Immature natural killer cell (primary cell): ENCODE measurements around the gene KCNK4. TPM values are rescaled to one million over a fixed set of nuclear protein-coding genes. Genes with fewer than 3 reads are reported as not detected.

Experiments
- DNase-seq, 3 donors: peaks; one replicate each; pipeline ENCODE4 v3.0.0; 2022; ENCODE audit warnings: mixed read lengths in 1 of 3
- H3K27ac Mint-ChIP-seq, 6 donors: one replicate each; pipeline ENCODE4 v1.8.0; 2020; ENCODE audit warnings: mixed read lengths in 6 of 6, mild to moderate bottlenecking in 5 of 6, inconsistent platforms in 4 of 6, moderate library complexity in 3 of 6
- H3K27me3 Mint-ChIP-seq, 3 donors: one replicate each; pipeline ENCODE4 v1.8.0; 2020 to 2021; ENCODE audit warnings: low read depth in 3 of 3, mild to moderate bottlenecking in 3 of 3, mixed read lengths in 3 of 3, moderate library complexity in 3 of 3, inconsistent platforms in 1 of 3
- H3K36me3 Mint-ChIP-seq, 3 donors: one replicate each; pipeline ENCODE4 v1.8.0; 2020; ENCODE audit warnings: mixed read lengths in 3 of 3, inconsistent platforms in 2 of 3, mild to moderate bottlenecking in 2 of 3
- H3K4me1 Mint-ChIP-seq, 2 donors: one replicate each; pipeline ENCODE4 v1.8.0; 2020; ENCODE audit warnings: inconsistent platforms in 2 of 2, mild to moderate bottlenecking in 2 of 2, mixed read lengths in 2 of 2, moderate library complexity in 1 of 2
- H3K4me3 Mint-ChIP-seq, 5 donors: one replicate each; pipeline ENCODE4 v1.8.0; 2020; ENCODE audit warnings: mild to moderate bottlenecking in 5 of 5, mixed read lengths in 5 of 5, inconsistent platforms in 3 of 5, moderate library complexity in 3 of 5
- H3K9me3 Mint-ChIP-seq, 6 donors: one replicate each; pipeline ENCODE4 v1.8.0; 2020; ENCODE audit warnings: mild to moderate bottlenecking in 6 of 6, mixed read lengths in 6 of 6, inconsistent platforms in 4 of 6, moderate library complexity in 3 of 6
- polyA plus RNA-seq, 3 donors: library from polyadenylated mRNA; unstranded; fragments of 300-500 nt; fragmentation: Illumina TruSeq; gene quantifications; one replicate each; pipeline ENCODE4 v1.2.3, GENCODE V29; 2021

The KCNK4 gene
- polyA plus RNA-seq, 3 donors from 2014 or later = not detected

GRCh38 chr11:64258946-64259532 is 32.1 kb upstream of the KCNK4 start:
- Mint-ChIP-seq H3K4me3 (no peak overlapping the region), H3K27me3 (peaks cover 0 to 5% (median 4%) of the 10 kb centered on the region in 3 donors), H3K9me3 (no peaks in the 10 kb centered on the region), H3K36me3 (peaks cover 0 to 9% (median 4%) of the 10 kb centered on the region in 3 donors), H3K4me1 (peaks cover 0 to 4% of the 10 kb centered on the region in 2 donors), H3K27ac (no peak overlapping the region)
- DNase-seq = no peak

- Mint-ChIP-seq H3K9me3 (no peaks in the 10 kb centered on the region), H3K4me1 (peaks cover 0 to 4% of the 10 kb centered on the region in 2 donors), H3K27ac (no peak overlapping the region), H3K4me3 (no peak overlapping the region), H3K27me3 (peaks cover 0 to 5% (median 4%) of the 10 kb centered on the region in 3 donors), H3K36me3 (peaks cover 0 to 9% (median 4%) of the 10 kb centered on the region in 3 donors)
- DNase-seq = no peak
These were observed 31.5 kb upstream of the KCNK4 start for GRCh38 chr11:64259533-64260067.

- Mint-ChIP-seq H3K4me1 (peaks cover 0 to 4% of the 10 kb centered on the region in 2 donors), H3K27ac (peak overlapping the region in 2 of 6 donors; percentile 24 to 29), H3K27me3 (peaks cover 0 to 5% (median 4%) of the 10 kb centered on the region in 3 donors), H3K4me3 (no peak overlapping the region), H3K9me3 (no peaks in the 10 kb centered on the region), H3K36me3 (peaks cover 0 to 9% (median 4%) of the 10 kb centered on the region in 3 donors)
- no peak for DNase-seq
These were observed 30.9 kb upstream of the KCNK4 start for GRCh38 chr11:64260147-64260708.

- H3K27me3 Mint-ChIP-seq = peaks cover 0 to 5% (median 5%) of the 10 kb centered on the region in 3 donors
- H3K4me1 Mint-ChIP-seq = peaks cover 0 to 4% of the 10 kb centered on the region in 2 donors
- no peak overlapping the region for H3K4me3 Mint-ChIP-seq
- DNase-seq = no peak
- H3K9me3 Mint-ChIP-seq = no peaks in the 10 kb centered on the region
- peaks cover 0 to 9% (median 4%) of the 10 kb centered on the region in 3 donors for H3K36me3 Mint-ChIP-seq
- no peak overlapping the region for H3K27ac Mint-ChIP-seq
These were observed 29.5 kb upstream of the KCNK4 start for GRCh38 chr11:64261556-64262080.

GRCh38 chr11:64262271-64263002 is 28.7 kb upstream of the KCNK4 start:
- H3K36me3 Mint-ChIP-seq = peaks cover 0 to 9% (median 4%) of the 10 kb centered on the region in 3 donors
- H3K27ac Mint-ChIP-seq = peak overlapping the region in 1 of 6 donors; percentile 55
- H3K4me3 Mint-ChIP-seq = no peak overlapping the region

GRCh38 chr11:64263021-64263946 is 27.8 kb upstream of the KCNK4 start:
- peaks cover 0 to 9% (median 4%) of the 10 kb centered on the region in 3 donors for H3K36me3 Mint-ChIP-seq
- no peaks in the 10 kb centered on the region for H3K9me3 Mint-ChIP-seq
- no peak for DNase-seq
- H3K4me1 Mint-ChIP-seq = peaks cover 9 to 12% of the 10 kb centered on the region in 2 donors
- no peak overlapping the region for H3K4me3 Mint-ChIP-seq
- H3K27ac Mint-ChIP-seq = no peak overlapping the region
- H3K27me3 Mint-ChIP-seq = peaks cover 0 to 7% (median 5%) of the 10 kb centered on the region in 3 donors

More at GRCh38 chr11:64262271-64263002, 28.7 kb upstream of the KCNK4 start:
- Mint-ChIP-seq H3K9me3 (no peaks in the 10 kb centered on the region), H3K27me3 (peaks cover 0 to 5% (median 5%) of the 10 kb centered on the region in 3 donors), H3K4me1 (peaks cover under 1 to 4% of the 10 kb centered on the region in 2 donors)
- DNase-seq = no peak

GRCh38 chr11:64263947-64264317 is 27.2 kb upstream of the KCNK4 start:
- no peaks in the 10 kb centered on the region for H3K9me3 Mint-ChIP-seq

GRCh38 chr11:64264371-64264852 is 26.7 kb upstream of the KCNK4 start:
- H3K36me3 Mint-ChIP-seq = peaks cover 0 to 7% (median 3%) of the 10 kb centered on the region in 3 donors
- H3K9me3 Mint-ChIP-seq = no peaks in the 10 kb centered on the region
- H3K27me3 Mint-ChIP-seq = peaks cover 0 to 10% (median 2%) of the 10 kb centered on the region in 3 donors
- H3K4me3 Mint-ChIP-seq = no peak overlapping the region
- no peak for DNase-seq
- peaks cover 19% of the 10 kb centered on the region in 2 donors for H3K4me1 Mint-ChIP-seq
- peak overlapping the region in 1 of 6 donors; percentile 7 for H3K27ac Mint-ChIP-seq

More at GRCh38 chr11:64263947-64264317, 27.2 kb upstream of the KCNK4 start:
- H3K27me3 Mint-ChIP-seq = peaks cover 0 to 10% (median 5%) of the 10 kb centered on the region in 3 donors
- no peak overlapping the region for H3K27ac Mint-ChIP-seq
- no peak for DNase-seq
- H3K4me1 Mint-ChIP-seq = peaks cover 16 to 18% of the 10 kb centered on the region in 2 donors
- no peak overlapping the region for H3K4me3 Mint-ChIP-seq
- H3K36me3 Mint-ChIP-seq = peaks cover 0 to 9% (median 4%) of the 10 kb centered on the region in 3 donors

GRCh38 chr11:64265176-64266160 is 25.6 kb upstream of the KCNK4 start:
- no peak for DNase-seq
- peaks cover 23 to 25% of the 10 kb centered on the region in 2 donors for H3K4me1 Mint-ChIP-seq
- no peaks in the 10 kb centered on the region for H3K9me3 Mint-ChIP-seq
- no peak overlapping the region for H3K4me3 Mint-ChIP-seq
- H3K27ac Mint-ChIP-seq = no peak overlapping the region
- H3K36me3 Mint-ChIP-seq = peaks cover 0 to 3% (median 0%) of the 10 kb centered on the region in 3 donors
- peaks cover 10 to 19% (median 10%) of the 10 kb centered on the region in 3 donors for H3K27me3 Mint-ChIP-seq

GRCh38 chr11:64266339-64266738 is 24.8 kb upstream of the KCNK4 start:
- H3K27me3 Mint-ChIP-seq = peaks cover 17 to 28% (median 19%) of the 10 kb centered on the region in 3 donors
- peak overlapping the region in 1 of 5 donors; percentile 12 for H3K4me3 Mint-ChIP-seq
- H3K4me1 Mint-ChIP-seq = peaks cover 26 to 29% of the 10 kb centered on the region in 2 donors
- H3K36me3 Mint-ChIP-seq = peaks cover 0 to 3% (median 0%) of the 10 kb centered on the region in 3 donors
- no peak for DNase-seq
- H3K9me3 Mint-ChIP-seq = no peaks in the 10 kb centered on the region
- H3K27ac Mint-ChIP-seq = peak overlapping the region in 2 of 6 donors; percentile 13 to 73

GRCh38 chr11:64267207-64267945 is 23.7 kb upstream of the KCNK4 start:
- no peak for DNase-seq
- Mint-ChIP-seq H3K27ac (peak overlapping the region; percentile 91 to 100 (median 98)), H3K4me3 (peak overlapping the region; percentile 29 to 96 (median 91)), H3K36me3 (peaks cover 0 to 3% (median 0%) of the 10 kb centered on the region in 3 donors), H3K9me3 (no peaks in the 10 kb centered on the region), H3K27me3 (peaks cover 18 to 32% (median 20%) of the 10 kb centered on the region in 3 donors), H3K4me1 (peaks cover 33 to 35% of the 10 kb centered on the region in 2 donors)
